Uterus (tissue), 2 donors: ENCODE data around the gene KLHDC4.

ENCODE experiments used
- POLR2A ChIP-seq, 2 donors: fragments of 450-650 bp; IDR thresholded peaks; one replicate each; pipeline ENCODE4 v1.6.1; 2016; ENCODE audit warnings: antibody characterized with exemption in 2 of 2, mild to moderate bottlenecking in 1 of 2, moderate library complexity in 1 of 2
- TF ChIP-seq, protein P1 (sequence below), 4 experiments: fragments of 200-600 bp in 2 of 4; fragments of 450-650 bp in 2 of 4; sonication (generic) in 2 of 4; IDR thresholded peaks; one replicate each; pipeline ENCODE4 v1.5.1; 2016 to 2019; ENCODE audit warnings: antibody characterized with exemption in 4 of 4, mild to moderate bottlenecking in 2 of 4, moderate library complexity in 1 of 4

GRCh38 chr16:87677830-87678229 lies 88.0 kb downstream of the KLHDC4 start:
- TF ChIP-seq, protein P1, sequence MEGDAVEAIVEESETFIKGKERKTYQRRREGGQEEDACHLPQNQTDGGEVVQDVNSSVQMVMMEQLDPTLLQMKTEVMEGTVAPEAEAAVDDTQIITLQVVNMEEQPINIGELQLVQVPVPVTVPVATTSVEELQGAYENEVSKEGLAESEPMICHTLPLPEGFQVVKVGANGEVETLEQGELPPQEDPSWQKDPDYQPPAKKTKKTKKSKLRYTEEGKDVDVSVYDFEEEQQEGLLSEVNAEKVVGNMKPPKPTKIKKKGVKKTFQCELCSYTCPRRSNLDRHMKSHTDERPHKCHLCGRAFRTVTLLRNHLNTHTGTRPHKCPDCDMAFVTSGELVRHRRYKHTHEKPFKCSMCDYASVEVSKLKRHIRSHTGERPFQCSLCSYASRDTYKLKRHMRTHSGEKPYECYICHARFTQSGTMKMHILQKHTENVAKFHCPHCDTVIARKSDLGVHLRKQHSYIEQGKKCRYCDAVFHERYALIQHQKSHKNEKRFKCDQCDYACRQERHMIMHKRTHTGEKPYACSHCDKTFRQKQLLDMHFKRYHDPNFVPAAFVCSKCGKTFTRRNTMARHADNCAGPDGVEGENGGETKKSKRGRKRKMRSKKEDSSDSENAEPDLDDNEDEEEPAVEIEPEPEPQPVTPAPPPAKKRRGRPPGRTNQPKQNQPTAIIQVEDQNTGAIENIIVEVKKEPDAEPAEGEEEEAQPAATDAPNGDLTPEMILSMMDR (IDR thresholded peaks at IDR 0.05): no peak
- TF ChIP-seq POLR2A (IDR thresholded peaks at IDR 0.05): no peak
